Muscle of back (tissue), 11 donors: Measurements from ENCODE around the gene KLK8. TPM values are rescaled to one million over a fixed set of nuclear protein-coding genes. Genes with fewer than 3 reads are reported as not detected.

Source experiments
- DNase-seq, 3 donors: peaks; one replicate each; pipeline versions ENCODE4 v3.0.0 to v3.0.0-alpha.2; 2013
- polyA plus RNA-seq, 10 donors: library from polyadenylated mRNA; unstranded; fragments of 120-200 nt; gene quantifications; one replicate each; pipeline ENCODE4 v1.2.1, GENCODE V29; 2013; ENCODE audit not compliant: insufficient read length in 10 of 10

The KLK8 gene
- polyA plus RNA-seq, 10 donors: 1.3 to 2.1 TPM; not detected in 8

DNA sequence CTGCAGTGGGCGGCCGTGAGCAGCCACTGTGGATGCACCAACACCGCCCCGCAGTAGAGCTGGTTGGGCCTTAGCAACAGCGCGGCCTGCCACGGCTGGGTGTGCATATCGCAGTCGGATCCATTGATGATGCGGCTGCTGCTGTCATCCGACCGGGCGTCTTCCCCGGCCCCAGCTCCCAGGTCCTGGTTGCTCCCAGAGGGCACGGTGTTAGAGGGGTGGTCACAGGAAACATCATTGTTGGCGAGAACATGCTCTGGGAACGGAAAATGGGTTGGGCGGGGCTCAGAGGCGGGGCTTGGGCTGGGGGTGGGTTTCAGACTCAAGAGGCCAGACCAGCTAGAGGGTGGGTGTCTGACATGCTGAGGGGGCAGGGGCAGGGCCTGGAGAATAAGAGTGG is 51.5 kb downstream of the KLK8 start:
- DNase-seq: no peak

DNA sequence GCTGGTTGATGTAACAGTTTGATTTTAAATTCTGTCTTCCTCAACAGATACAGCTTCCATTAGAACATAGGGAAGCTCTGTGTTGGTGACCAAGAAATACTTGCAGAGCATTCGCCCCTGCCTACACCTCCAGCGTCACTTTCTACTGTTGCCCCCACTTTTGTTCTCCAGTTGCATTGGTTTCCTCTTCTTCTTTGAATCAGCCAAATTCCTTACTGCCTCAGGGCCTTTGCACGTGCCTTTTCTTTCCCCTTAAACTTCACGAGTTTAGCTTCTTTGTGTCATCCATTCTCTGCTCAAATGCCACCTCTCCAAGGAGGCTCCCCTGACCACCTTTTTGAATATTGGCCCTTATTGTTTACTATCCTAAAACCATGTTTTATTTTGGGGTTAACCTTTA is 54.3 kb downstream of the KLK8 start:
- no peak for DNase-seq

Other genes with a start within 250 kb of the KLK8 start
- gene GPR32, start 231.1 kb downstream of the KLK8 start, polyA plus RNA-seq: not detected
- under 1 TPM in 4 of 10 donors, not detected in 6; 0.13 to 0.24 (median 0.16) TPM for gene ACP4, start 211.2 kb downstream of the KLK8 start, polyA plus RNA-seq
- gene KLK1, start 177.8 kb downstream of the KLK8 start, polyA plus RNA-seq: 1 to 10 TPM in 1 of 10 donors, under 1 TPM in 5, not detected in 4; 0.19 to 1.3 (median 0.46) TPM
- not detected for gene KLK15, start 168.0 kb downstream of the KLK8 start, polyA plus RNA-seq
- not detected for gene KLK3, start 146.7 kb downstream of the KLK8 start, polyA plus RNA-seq
- not detected for gene KLK2, start 128.2 kb downstream of the KLK8 start, polyA plus RNA-seq
- not detected for gene KLK4, start 90.2 kb downstream of the KLK8 start, polyA plus RNA-seq
- under 1 TPM in 1 of 10 donors, not detected in 9; 0.15 TPM for gene KLK5, start 48.6 kb downstream of the KLK8 start, polyA plus RNA-seq
- gene KLK6, start 32.0 kb downstream of the KLK8 start, polyA plus RNA-seq: under 1 TPM in 6 of 10 donors, not detected in 4; 0.14 to 0.52 (median 0.24) TPM
- gene KLK7, start 17.7 kb downstream of the KLK8 start, polyA plus RNA-seq: under 1 TPM in 4 of 10 donors, not detected in 6; 0.11 to 0.31 (median 0.24) TPM
- under 1 TPM in 7 of 10 donors, not detected in 3; 0.10 to 0.84 (median 0.14) TPM for gene KLK10, start 18.1 kb upstream of the KLK8 start, polyA plus RNA-seq
- 1 to 10 TPM in 2 of 10 donors, under 1 TPM in 1, not detected in 7; 0.10 to 5.1 (median 1.5) TPM for gene KLK11, start 25.0 kb upstream of the KLK8 start, polyA plus RNA-seq
- not detected for gene KLK12, start 33.4 kb upstream of the KLK8 start, polyA plus RNA-seq
- under 1 TPM in 2 of 10 donors, not detected in 8; 0.37 to 0.51 TPM for gene KLK13, start 63.5 kb upstream of the KLK8 start, polyA plus RNA-seq
- under 1 TPM in 6 of 10 donors, not detected in 4; 0.12 to 0.42 (median 0.23) TPM for gene KLK14, start 81.3 kb upstream of the KLK8 start, polyA plus RNA-seq
- gene CTU1, start 106.8 kb upstream of the KLK8 start, polyA plus RNA-seq: 1 to 10 TPM; 1.5 to 3.0 (median 2.2) TPM
- gene SIGLEC9, start 123.3 kb upstream of the KLK8 start, polyA plus RNA-seq: 1 to 10 TPM in 7 of 10 donors, under 1 TPM in 3; 0.60 to 1.6 (median 1.2) TPM
- under 1 TPM; 0.42 to 0.93 (median 0.57) TPM for gene SIGLEC7, start 140.7 kb upstream of the KLK8 start, polyA plus RNA-seq
- 1 to 10 TPM; 2.1 to 4.5 (median 2.9) TPM for gene CD33, start 223.5 kb upstream of the KLK8 start, polyA plus RNA-seq
- gene SIGLECL1, start 249.5 kb upstream of the KLK8 start, polyA plus RNA-seq: not detected